Stomach (tissue), 9 donors: ENCODE data around the gene PLCB1. TPM values are rescaled to one million over a fixed set of nuclear protein-coding genes. Genes with fewer than 3 reads are reported as not detected.
A peak's percentile ranks its signal among the peaks of the same experiment; 100 is the strongest.

Source experiments
- DNase-seq, 2 donors: peaks; one replicate each; pipeline versions ENCODE4 v3.0.0 to v3.0.0-alpha.2; 2013 to 2019
- H3K27ac ChIP-seq, 5 donors: fragments of 200-600 bp in 4 of 5; sonication (generic) in 4 of 5; one replicate each; pipeline ENCODE4 v1.5.1; 2013 to 2019; ENCODE audit warnings: mild to moderate bottlenecking in 1 of 5, moderate library complexity in 1 of 5
- H3K27me3 ChIP-seq, 3 donors: fragments of 200-600 bp; sonication (generic); one replicate each; pipeline ENCODE4 v1.5.1; 2017 to 2019; ENCODE audit warnings: mixed run types in 1 of 3
- H3K36me3 ChIP-seq, 4 donors: fragments of 200-600 bp; sonication (generic); 1 replicate in 3 of 4; 2 replicates in 1 of 4; pipeline ENCODE4 v1.5.1; 2016 to 2019
- H3K4me1 ChIP-seq, 4 donors: fragments of 200-600 bp; sonication (generic); one replicate each; pipeline ENCODE4 v1.5.1; 2016 to 2019
- H3K4me3 ChIP-seq, 4 donors: fragments of 200-600 bp; sonication (generic) in 3 of 4; one replicate each; pipeline ENCODE4 v1.5.1; 2016 to 2019; ENCODE audit warnings: mild to moderate bottlenecking in 1 of 4
- H3K9me3 ChIP-seq, 4 donors: fragments of 200-600 bp; sonication (generic); one replicate each; pipeline ENCODE4 v1.5.1; 2016 to 2019
- EP300 ChIP-seq: sonication (generic); formaldehyde crosslinking; IDR thresholded peaks from one replicate; pipeline ENCODE4 v1.6.1; 2017; ENCODE audit warnings: antibody characterized with exemption
- POLR2A ChIP-seq, 4 donors: fragments of 450-650 bp; IDR thresholded peaks; one replicate each; pipeline ENCODE4 v1.6.1; 2016; ENCODE audit warnings: antibody characterized with exemption in 4 of 4, control low read depth in 2 of 4, mild to moderate bottlenecking in 1 of 4, moderate library complexity in 1 of 4
- POLR2AphosphoS5 ChIP-seq, 3 donors: sonication (generic); formaldehyde crosslinking; IDR thresholded peaks; one replicate each; pipeline ENCODE4 v1.6.1; 2016; ENCODE audit warnings: antibody characterized with exemption in 3 of 3
- WGBS, 5 donors: extraction: QIAGEN DNeasy Blood & Tissue Kit in 3 of 5; methylation state at CpG; one replicate each; pipeline versions ENCODE4 v1.1.5 to v1.1.7; 2013 to 2018; 5-methylcytosine and 5-hydroxymethylcytosine counted together
- intact Hi-C: fragments of 100-400 bp; cut with DNase I; formaldehyde crosslinking; loops from one replicate; pipeline ENCODE4 v1.15.1; 2023; ENCODE audit warnings: low total_unique reads
- polyA plus RNA-seq, 3 donors: library from polyadenylated mRNA; stranded (reverse); fragments of 200-250 nt; gene quantifications; one replicate each; pipeline ENCODE4 v1.2.3, GENCODE V29; 2013
- total RNA-seq, 5 donors: library from RNA; depleted of rRNA; stranded (reverse); fragments of >200 nt; gene quantifications; one replicate each; pipeline versions ENCODE4 v1.1.0 to v1.2.3, GENCODE V29; 2014 to 2016
- TF ChIP-seq, protein P1 (sequence below), 7 experiments: fragments of 450-650 bp in 4 of 7; fragments of 200-600 bp in 3 of 7; sonication (generic) in 3 of 7; IDR thresholded peaks; one replicate each; pipeline ENCODE4 v1.5.1; 2016 to 2019; ENCODE audit warnings: antibody characterized with exemption in 7 of 7, control low read depth in 2 of 7, mild to moderate bottlenecking in 1 of 7
- donor health status: healthy with polysubstance abuse.
- donor health status: Bipolar disorder and iron deficiency.
- donor health status: healthy.

PLCB1 gene
- total and polyA plus RNA-seq, 8 donors = 4.1 to 66.5 (median 11.7) TPM

DNA sequence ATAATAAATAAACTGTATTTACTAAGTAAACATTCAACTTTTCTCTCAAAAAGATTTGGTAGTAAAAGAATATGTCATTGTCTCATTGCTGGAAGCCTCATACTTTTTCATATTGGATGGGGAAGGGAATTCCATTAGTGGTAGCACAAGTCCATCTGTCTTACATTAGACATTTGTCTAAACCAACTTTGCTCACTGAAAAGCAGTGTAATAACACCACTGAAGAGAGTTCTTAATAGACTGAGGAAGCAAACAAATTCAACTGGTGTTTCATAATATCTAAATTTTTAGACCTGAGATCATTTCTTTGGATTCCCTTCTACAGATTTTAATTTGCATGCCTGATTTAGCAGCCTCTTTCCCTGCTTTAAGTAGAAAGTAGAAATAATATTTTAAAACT, 62.7 kb downstream of the PLCB1 start:
- H3K27me3 ChIP-seq = no peaks in the 10 kb centered on the region

DNA sequence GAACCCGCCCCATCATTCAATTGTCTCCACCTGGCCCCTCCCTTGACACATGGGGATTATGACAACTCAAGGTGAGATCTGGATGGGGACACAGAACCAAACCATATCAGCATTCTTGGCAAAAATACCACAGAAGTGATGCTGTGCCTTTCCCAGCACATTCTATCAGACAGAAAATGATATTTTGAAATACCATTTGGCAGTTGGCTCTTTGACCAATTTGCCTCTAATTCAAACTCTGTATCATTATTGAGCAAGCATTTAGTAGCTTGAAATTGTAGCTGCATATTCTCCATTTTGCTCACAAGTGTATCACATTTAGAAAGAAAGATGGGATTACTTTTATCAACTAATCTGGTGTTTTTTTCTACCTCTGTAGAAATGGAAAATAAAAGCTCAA, 64.0 kb downstream of the PLCB1 start:
- no peak for DNase-seq
- intact Hi-C loops = no loop called here
- Histone ChIP-seq H3K9me3 (peaks cover 0 to 9% (median 4%) of the 10 kb centered on the region in 4 donors), H3K4me3 (no peak overlapping the region), H3K36me3 (no peaks in the 10 kb centered on the region), H3K27ac (peak overlapping the region in 1 of 5 donors; percentile 34), H3K27me3 (no peaks in the 10 kb centered on the region), H3K4me1 (peaks cover 0 to 7% (median 0%) of the 10 kb centered on the region in 4 donors)
- WGBS, 5 donors = 90 to 100% (median 95%) methylated on average over 1 of the region's 1 CpG
- TF ChIP-seq POLR2A (IDR thresholded peaks at IDR 0.05) (no peak), EP300 (no peak), POLR2AphosphoS5 (IDR thresholded peaks at IDR 0.05) (no peak)
- TF ChIP-seq, protein P1, sequence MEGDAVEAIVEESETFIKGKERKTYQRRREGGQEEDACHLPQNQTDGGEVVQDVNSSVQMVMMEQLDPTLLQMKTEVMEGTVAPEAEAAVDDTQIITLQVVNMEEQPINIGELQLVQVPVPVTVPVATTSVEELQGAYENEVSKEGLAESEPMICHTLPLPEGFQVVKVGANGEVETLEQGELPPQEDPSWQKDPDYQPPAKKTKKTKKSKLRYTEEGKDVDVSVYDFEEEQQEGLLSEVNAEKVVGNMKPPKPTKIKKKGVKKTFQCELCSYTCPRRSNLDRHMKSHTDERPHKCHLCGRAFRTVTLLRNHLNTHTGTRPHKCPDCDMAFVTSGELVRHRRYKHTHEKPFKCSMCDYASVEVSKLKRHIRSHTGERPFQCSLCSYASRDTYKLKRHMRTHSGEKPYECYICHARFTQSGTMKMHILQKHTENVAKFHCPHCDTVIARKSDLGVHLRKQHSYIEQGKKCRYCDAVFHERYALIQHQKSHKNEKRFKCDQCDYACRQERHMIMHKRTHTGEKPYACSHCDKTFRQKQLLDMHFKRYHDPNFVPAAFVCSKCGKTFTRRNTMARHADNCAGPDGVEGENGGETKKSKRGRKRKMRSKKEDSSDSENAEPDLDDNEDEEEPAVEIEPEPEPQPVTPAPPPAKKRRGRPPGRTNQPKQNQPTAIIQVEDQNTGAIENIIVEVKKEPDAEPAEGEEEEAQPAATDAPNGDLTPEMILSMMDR (IDR thresholded peaks at IDR 0.05) = no peak

More for the DNA sequence above, 62.7 kb downstream of the PLCB1 start:
- intact Hi-C loops = no loop called here
- Histone ChIP-seq H3K36me3 (no peaks in the 10 kb centered on the region), H3K4me3 (no peak overlapping the region), H3K4me1 (peaks cover 0 to 17% (median 6%) of the 10 kb centered on the region in 4 donors), H3K27ac (peak overlapping the region in 1 of 5 donors; percentile 41), H3K9me3 (peaks cover 0 to 9% (median 4%) of the 10 kb centered on the region in 4 donors)
- DNase-seq = peak in 1 of 2 donors; percentile 4
- peak in 1 of 3 donors; percentile 10 for TF ChIP-seq POLR2AphosphoS5 (IDR thresholded peaks at IDR 0.05)
- TF ChIP-seq, protein P1 (IDR thresholded peaks at IDR 0.05) = no peak

DNA sequence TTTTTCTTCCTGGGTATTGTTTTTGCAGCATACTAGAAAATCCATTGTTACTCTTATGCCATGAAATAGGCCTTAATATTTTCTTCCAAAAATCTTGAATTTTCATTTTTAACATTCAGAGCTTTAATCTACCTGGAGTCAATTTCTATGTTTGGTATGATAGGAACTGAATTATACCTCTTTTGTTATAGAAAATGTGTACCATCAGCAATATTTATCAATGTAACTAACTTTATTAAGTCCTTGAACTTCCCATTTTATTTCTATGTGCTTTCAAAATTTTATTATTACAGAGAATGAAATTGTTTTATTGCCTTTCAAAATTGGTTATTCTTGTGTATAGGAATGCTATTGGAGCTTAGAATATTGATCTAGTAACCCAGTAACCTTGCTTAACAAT, 68.2 kb downstream of the PLCB1 start:
- intact Hi-C loops = no loop called here
- Histone ChIP-seq H3K4me3 (no peak overlapping the region), H3K27me3 (no peaks in the 10 kb centered on the region), H3K9me3 (no peaks in the 10 kb centered on the region), H3K36me3 (no peaks in the 10 kb centered on the region), H3K27ac (no peak overlapping the region), H3K4me1 (peaks cover 0 to 5% (median 0%) of the 10 kb centered on the region in 4 donors)
- no peak for DNase-seq
- TF ChIP-seq EP300 (no peak), POLR2A (IDR thresholded peaks at IDR 0.05) (no peak), POLR2AphosphoS5 (IDR thresholded peaks at IDR 0.05) (no peak)
- TF ChIP-seq, protein P1 (IDR thresholded peaks at IDR 0.05) = no peak

DNA sequence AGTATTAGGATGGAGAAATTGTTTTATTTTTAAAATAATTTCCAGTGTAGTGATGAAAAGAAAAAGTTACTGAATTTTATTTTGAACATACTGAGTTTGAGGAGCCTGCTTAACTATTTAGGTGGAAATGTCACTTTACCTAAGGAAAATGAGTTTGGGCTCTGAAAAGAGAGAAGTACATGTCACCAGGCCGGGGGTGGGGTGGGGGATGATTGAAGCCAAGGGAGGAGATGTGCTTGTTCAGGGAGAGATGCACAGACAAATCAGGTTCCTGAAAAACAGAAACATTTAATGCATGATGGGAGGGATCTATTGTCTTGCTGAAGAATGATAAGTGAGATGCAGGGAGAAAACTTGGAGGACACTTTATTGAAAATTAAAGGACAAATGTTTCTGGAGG, 71.3 kb downstream of the PLCB1 start:
- intact Hi-C loops = no loop called here
- no peaks in the 10 kb centered on the region for H3K9me3 ChIP-seq

DNA sequence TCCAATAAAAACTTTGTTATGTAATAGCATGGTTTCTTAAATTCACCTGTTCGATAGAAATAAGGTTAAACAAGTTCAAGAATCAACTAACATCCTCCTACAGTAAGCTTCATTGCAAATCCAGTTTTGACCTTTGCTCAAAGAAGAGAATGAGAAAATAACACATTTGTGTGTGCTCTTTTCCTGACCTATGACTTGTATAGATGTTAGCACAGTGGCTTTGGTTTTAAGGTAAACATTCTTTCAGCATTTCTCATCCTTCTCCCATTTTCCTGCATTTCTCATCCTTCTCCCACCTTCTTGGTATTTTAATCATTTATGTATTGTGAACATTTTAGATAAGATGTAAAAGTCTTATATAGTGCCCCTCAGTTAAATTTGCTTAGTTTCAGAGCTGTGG, 73.9 kb downstream of the PLCB1 start:
- TF ChIP-seq POLR2AphosphoS5 (IDR thresholded peaks at IDR 0.05) (no peak), EP300 (no peak), POLR2A (IDR thresholded peaks at IDR 0.05) (no peak)
- TF ChIP-seq, protein P1 (IDR thresholded peaks at IDR 0.05) = no peak
- no peak for DNase-seq
- Histone ChIP-seq H3K27ac (no peak overlapping the region), H3K4me3 (no peak overlapping the region), H3K4me1 (peaks cover 0 to 9% (median 3%) of the 10 kb centered on the region in 4 donors), H3K9me3 (no peaks in the 10 kb centered on the region), H3K36me3 (no peaks in the 10 kb centered on the region), H3K27me3 (no peaks in the 10 kb centered on the region)
- 59 to 76% (median 67%) methylated on average over 1 of the region's 1 CpG for WGBS, 5 donors
- intact Hi-C loops = no loop called here

More for the DNA sequence above, 71.3 kb downstream of the PLCB1 start:
- DNase-seq = no peak
- H3K27ac ChIP-seq = no peak overlapping the region
- H3K36me3 ChIP-seq = no peaks in the 10 kb centered on the region
- H3K4me3 ChIP-seq = no peak overlapping the region
- 88 to 97% (median 96%) methylated on average over 1 of the region's 1 CpG for WGBS, 5 donors
- no peak for TF ChIP-seq EP300
- peaks cover 0 to 4% (median 0%) of the 10 kb centered on the region in 4 donors for H3K4me1 ChIP-seq
- H3K27me3 ChIP-seq = no peaks in the 10 kb centered on the region
